HG03025 (cell line): Measurements from ENCODE around the gene NPM1.
"Not testable (repeated sequence)": the region's sequence is repeated elsewhere in the genome, so short reads cannot be mapped to it uniquely, and the experiment has no call there.

Experiments
- ATAC-seq: cut with Tn5 transposase; IDR thresholded peaks from one replicate; pipeline ENCODE4 v1.9.1; 2021; ENCODE audit warnings: mild to moderate bottlenecking, moderate library complexity; ENCODE audit not compliant: unreplicated experiment, low FRiP score

The NPM1 gene, protein sequence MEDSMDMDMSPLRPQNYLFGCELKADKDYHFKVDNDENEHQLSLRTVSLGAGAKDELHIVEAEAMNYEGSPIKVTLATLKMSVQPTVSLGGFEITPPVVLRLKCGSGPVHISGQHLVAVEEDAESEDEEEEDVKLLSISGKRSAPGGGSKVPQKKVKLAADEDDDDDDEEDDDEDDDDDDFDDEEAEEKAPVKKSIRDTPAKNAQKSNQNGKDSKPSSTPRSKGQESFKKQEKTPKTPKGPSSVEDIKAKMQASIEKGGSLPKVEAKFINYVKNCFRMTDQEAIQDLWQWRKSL

DNA sequence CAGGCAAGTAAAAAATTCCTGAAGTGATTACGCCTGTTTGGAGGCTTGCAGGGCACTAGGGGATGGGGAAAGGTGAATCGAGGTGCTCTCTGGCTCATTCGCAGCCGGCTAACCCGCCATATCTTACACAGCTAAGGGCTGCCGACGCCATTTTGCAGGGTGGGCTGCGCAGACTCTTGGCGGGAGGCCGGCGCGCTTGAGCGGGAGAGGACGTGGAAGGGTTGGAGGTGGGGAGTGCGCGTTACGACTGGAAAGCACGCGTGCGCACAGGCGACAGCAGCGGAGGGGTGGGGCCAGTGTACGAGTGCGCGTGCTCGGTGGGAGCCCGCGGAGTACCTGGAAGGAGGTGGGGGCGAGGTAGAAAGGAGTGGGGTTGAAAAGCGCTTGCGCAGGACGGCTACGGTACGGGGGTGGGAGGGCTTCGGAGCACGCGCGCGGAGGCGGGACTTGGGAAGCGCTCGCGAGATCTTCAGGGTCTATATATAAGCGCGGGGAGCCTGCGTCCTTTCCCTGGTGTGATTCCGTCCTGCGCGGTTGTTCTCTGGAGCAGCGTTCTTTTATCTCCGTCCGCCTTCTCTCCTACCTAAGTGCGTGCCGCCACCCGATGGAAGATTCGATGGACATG lies at the start of gene NPM1:
TSS of gene NPM1 (plus strand) at position 505 of the 625 bp plus-strand sequence. CDS start at position 605, 100 bp downstream.
- ATAC-seq, result peak; percentile 73

DNA sequence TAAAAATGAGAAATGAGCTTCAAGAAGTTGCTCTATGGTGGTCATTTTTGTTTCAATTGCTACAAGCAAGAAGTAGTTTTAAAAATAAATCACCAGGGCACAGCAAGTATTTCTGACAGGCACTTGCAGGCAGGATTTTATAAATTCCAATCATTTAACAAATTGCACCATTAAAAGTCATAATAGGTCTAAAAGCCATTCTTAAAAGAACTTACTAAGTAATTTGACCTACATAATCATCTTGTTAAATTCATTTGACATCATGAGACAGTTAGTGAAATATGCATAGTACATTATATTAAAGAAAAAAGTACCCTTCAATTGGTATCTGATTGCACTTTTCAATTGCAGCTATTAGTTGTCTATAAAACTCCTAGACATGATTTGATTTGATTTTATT lies 47.6 kb upstream of the NPM1 start:
- no peak for ATAC-seq

DNA sequence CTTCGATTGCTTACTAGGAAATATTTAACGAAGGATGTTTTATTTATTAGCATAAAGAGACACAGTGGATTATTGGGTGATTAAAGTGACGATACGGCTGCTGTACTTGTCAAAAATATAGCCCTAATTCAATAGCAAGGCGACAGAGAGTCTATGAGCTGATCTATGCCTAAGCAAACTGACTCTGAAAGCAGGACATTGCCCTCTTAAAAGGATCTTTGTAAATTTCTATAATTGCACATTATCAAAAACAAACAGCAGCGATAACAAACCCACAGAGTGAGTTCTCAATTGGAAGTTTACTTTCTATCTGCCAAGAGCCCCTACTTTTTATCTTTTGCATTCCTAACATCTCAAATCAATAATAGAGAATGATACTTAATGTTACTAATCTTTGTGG lies 47.2 kb upstream of the NPM1 start:
- ATAC-seq, result no peak

DNA sequence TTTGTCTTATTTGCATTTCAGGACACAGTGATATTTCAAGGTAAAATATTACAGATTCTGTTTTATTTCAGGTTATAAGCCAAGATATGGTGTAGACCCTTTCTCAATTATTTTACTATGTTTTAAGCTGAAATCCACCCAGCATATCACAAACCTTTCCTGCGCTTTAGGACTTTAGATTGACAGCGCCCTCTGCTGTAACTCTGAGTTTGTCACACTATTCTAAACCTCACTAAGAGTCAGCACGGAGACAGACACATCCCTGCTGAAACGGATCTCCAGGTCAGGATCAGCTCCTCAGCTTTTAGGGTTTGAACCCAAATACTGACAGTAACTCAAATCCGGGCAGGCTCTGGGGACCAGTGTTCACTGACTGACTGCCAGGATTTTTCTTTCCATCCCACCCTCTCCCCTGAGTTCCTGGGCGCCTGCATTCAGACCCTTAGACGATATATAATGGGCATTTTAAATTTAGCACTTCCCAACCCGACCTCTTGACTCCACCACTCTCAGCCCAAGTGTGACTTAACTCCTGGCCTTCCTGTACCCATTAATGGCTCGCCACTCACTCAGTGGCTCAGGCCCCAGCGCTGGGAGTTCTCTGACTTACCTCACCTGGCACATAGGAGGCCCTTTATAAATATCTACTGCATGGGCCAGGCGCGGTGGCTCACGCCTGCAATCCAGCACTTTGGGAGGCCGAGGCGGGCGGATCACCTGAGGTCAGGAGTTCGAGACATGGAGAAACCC lies 45.1 kb upstream of the NPM1 start:
- ATAC-seq, result no peak

DNA sequence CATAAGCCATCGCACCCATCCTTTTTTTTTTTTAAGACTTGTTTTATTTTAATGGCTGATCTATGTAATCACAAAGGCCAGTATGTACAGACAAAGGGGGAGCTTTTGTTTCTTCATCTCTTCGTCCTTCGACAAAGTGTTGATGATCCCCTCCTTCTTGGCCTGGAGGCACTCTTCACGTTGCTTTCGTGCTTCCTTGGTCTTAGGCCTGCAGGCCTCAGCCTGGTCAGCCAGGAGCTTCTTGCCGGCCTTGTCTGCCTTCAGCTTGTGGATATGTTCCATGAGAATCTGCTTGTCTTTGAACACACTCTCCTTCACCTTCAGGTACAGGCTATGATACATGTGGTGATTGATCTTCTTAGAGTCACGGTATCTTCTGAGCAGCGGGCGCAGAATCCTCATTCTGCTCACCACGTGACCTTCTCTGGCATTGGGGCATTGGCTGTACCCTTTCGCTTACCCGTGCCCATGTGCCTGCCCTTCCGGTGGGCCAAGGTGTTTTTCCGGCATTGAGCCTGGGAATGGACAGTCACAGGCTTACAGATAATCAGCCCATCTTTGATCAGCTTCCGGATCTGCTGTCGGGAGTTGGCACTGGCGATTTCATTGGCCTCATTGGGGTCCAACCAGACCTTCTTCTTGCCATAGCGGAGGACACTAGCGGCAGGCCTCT lies 42.6 kb upstream of the NPM1 start:
- ATAC-seq, result no peak

DNA sequence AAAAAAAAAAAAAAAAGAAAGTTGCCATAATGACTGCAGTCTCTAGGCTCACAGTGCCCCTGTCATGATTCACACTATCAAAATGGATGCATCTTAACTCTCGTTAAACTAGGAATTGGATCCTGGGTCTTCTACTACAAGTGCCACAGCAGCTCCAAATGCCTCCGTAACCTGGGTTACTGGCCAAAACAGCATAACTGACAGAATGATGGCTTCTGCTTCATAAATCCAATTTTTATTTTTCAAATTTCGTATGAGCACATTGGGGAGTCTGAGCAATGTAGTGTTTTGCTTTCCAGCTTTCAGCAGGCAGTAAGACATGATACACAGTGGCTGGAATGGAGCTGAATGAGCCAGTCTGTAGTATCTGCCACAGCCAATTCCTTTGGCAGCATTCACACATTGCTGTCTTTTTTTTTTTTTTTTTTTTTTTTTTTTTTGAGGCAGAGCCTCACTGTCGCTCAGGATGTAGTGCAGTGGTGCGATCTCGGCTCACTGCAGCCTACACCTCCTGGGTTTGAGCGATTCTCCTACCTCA lies 36.0 kb upstream of the NPM1 start:
- ATAC-seq, result no peak

DNA sequence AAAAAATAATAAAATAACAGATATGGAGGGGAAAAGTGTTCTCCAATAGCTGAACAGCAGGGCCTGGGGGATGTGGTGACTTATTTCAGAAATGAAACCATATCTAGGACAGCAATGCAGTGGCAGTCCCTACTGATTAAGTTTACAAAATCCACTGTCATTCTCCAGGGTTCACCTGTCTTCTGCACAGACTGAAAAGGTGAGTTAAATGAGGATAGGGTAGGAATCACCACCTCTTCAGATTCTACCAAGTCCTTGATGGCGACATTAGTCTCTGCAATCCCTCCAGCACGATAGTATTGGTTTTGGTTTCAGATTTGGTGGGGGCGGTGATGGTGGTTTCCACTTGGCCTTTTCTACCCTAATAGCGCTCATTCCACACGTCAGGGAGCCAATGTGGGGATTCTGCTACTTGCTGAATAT lies 32.3 kb upstream of the NPM1 start:
- ATAC-seq, result peak; percentile 90

DNA sequence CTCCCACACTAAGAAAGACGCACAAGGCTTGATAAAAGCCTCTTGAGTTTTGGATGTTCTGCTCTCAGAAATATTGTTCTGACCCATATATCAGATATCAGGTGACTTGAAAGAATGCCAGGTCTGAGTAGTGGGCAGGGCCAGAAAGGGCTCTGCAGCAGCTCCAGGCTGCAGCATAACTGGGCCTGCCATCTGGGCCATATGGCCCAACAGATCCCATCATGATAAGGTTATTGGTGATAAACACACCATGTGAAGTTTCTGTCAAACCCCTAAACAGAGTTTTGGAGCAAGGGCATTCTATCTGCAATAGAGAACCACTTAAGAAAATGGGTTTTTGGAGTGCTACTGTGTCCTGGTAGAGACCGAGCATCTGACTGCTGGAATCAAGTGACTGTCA lies 29.8 kb upstream of the NPM1 start:
- no peak for ATAC-seq

DNA sequence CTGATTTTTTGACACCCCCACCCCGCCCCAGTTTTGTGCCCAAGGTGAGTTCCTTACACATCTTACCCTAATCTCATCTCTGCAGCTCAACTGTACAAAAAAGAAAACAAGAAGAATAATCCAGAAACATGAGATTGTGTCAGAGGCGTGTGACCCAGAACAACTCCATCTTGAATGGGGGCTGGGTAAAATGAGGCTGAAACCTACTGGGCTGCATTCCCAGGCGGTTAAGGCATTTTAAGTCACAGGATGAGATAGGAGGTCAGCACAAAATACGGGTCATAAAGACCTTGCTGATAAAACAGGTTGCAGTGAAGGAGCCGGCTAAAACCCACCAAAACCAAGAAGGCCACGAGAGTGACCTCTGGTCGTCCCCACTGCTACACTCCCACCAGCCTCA lies 26.5 kb upstream of the NPM1 start:
- not testable (repeated sequence) for ATAC-seq

DNA sequence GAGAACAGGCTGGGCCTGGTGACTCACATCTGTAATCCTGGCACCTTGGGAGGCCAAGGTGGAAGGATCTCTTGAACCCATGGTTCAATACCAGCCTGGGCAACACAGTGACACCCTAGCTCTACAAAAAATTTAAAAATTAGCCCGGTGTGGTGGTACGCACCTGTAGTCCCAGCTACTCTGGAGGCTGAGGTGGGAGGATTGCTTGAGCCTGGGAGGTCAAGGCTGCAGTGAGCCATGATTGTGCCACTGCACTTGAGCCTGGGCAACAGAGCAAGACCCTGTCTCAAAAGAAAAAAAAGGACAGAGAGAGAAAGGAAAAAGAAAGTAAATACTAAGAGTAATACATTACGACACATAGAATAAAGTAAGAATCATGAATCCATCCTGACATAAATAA lies 24.4 kb upstream of the NPM1 start:
- ATAC-seq, result not testable (repeated sequence)

DNA sequence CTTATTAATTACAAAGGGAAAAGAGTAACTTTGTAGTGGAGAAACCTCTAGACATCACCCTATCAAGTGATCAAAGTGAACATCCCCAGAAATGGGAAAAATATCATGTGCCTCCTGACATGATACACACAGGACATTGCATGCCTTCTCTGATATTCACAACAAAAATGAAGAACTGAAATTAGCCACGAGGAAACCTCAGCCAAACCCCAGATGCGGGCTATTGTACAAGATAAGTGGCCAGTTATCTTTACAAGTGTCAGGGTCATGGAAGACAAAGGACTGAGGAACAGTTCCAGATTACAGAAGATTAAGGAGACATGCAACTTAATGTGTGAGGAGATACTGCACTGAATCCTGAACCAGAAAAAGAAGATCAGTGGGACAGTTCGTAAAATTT lies 23.8 kb upstream of the NPM1 start:
- peak; percentile 81 for ATAC-seq

DNA sequence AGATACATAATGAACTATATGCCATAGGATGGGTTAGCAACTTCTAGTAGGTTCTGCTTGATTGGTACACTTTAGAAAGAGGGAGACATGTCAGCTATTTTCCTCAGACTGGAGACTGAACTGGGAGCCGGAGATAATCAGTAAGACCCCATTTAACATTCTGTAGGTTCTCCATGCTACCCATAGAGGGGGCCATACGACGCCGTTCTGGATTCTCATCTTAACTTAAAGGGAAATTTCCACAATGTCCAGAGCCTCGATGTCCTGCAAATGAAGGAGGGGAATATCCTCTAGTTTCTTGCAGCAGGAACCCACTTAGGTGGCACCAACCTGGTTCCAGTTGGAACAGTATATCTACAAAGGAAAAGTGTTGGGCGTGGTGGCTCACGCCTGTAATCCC lies 22.3 kb upstream of the NPM1 start:
- no peak for ATAC-seq

DNA sequence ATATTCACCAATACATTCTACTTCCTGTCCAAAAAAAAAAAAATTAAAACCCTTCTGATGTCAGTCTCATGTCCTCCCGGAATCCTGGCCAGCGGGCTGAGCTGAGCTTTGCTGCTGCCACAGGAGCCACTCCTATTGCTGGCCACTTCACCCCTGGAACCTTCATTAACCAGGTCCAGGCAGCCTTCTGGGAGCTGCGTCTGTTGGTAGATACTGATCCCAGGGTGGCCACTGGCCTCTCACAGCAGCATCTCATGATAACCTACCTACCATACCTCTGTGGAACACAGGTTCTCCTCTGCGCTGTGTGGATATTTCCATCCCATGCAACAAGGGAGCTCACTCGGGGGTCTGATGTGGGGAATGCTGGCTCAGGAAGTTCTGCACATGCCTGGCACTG lies 21.0 kb upstream of the NPM1 start:
- ATAC-seq, result no peak

DNA sequence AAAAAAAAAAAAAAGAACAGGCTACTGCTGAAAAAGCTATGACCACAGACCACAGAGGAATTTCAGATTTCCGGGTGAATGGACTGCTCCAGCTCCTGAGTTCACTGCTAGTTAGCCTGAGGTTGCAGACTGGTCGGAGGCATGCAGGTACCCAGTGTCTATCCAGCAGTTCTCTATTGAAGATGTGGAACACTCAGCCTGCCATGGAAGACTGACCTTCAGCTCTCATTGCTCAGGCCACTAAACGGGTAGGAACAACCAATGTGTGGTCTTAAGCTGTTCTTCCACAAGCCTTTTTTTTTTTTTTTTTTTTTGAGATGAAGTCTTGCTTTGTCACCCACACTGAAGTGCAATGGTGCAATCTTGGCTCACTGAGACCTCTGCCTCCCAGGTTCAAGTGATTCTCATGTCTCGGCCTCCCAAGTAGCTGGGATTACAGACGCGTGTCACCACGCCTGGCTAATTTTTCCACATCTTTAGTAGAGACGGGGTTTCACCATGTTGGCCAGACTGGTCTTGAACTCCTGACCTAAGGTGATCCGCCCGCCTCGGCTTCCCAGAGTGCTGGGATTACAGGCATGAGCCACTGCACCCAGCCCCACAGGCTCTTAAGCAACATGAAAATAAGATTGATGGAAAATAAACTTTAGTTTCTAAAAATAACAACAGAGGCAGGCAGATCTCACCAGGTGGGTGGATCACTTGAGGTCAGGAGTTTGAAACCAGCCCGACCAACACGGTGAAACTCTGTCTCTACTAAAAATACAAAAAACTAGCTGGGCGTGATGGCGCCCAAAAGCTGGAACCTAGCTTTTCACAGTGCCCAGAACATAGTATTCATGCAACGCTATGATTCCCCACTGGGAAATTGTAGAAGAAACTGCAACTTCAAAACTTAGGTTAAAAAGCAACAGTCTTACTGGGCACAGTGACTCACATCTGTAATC lies 20.0 kb upstream of the NPM1 start:
- ATAC-seq, result no peak

DNA sequence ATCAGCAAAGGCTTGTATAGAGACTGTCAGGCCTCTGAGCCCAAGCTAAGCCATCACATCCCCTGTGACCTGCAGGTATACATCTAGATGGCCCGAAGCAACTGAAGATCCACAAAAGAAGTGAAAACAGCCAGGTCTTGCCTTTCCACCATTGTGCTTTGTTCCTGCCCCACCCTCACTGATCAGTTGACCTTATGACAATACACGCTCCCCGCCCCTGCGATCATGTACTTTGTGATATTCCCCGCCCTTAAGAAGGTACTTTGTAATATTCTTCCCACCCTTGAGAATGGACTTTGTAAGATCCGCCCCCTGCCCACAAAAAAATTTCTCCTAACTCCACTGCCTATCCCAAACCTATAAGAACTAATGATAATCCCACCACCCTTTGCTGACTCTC lies 18.6 kb upstream of the NPM1 start:
- no peak for ATAC-seq

DNA sequence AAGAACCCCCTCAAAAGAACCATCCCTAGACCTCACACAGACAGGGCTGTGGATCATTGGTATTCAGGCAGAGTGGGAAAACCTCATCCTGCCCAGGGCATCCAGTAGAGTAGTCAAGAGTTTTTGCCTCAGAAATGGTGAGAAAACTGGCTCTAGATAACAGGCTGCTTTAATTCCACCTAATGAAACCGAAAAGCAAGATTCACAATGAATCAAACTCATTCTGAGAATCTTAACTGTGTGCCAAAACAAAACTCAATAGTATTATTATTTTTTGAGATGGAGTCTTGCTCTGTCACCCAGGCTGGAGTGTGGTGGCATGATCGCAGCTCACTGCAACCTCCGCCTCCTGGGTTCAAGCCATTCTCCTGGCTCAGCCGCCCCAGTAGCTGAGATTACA lies 17.8 kb upstream of the NPM1 start:
- ATAC-seq, result no peak

DNA sequence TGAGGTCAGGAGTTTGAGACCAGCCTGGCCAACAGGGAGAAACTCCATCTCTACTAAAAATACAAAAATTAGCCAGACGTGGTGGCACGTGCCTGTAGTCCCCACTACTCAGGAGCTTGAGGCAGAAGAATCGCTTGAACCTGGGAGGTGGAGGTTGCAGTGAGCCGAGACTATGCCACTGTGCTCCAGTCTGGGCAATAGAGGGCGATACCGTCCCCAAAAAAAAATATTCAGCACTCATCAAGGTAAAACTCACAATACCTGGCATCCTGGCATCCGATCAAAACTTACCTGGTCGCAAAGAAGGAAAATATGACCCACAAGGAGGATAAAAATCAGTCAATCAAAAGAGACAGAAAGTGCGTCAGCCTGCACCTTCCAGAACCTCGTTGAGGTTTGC lies 16.8 kb upstream of the NPM1 start:
- not testable (repeated sequence) for ATAC-seq

DNA sequence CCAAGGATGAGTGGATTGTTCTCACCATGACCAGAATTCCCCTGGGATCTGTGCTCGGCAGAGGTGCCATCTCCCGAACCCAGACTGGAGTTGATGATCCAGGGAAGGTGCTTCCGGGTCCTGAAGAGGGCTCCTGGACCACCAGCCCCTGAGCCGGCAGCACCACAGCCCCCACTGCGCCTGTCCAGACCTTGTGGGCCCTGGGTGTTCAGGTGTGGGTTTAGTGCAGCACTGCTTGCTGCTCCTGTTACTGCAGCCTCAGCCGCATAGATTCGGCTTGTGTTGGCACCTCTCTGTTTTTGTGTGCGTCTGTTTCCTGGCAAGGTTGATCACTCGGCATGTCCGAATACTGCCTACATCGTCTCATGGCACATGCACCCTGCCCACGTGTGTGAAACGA lies 16.3 kb upstream of the NPM1 start:
- no peak for ATAC-seq

DNA sequence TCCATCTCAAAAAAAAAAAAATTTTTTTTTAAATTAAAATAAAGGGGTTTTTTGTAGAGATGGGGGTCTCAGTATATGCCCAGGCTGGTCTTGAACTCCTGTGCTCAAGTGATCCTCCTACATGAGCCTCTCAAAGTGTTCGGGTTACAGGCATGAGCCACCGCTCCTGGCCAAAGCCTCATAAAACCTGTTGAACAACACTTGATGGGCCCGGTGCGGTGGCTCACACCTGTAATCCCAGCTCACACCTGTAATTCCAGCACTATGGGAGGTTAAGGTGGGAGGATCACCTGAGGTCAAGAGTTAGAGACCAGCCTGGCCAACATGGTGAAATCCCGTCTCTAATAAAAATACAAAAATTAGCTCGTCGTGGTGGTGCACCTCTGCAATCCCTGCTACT lies 7.7 kb upstream of the NPM1 start:
- no peak for ATAC-seq

DNA sequence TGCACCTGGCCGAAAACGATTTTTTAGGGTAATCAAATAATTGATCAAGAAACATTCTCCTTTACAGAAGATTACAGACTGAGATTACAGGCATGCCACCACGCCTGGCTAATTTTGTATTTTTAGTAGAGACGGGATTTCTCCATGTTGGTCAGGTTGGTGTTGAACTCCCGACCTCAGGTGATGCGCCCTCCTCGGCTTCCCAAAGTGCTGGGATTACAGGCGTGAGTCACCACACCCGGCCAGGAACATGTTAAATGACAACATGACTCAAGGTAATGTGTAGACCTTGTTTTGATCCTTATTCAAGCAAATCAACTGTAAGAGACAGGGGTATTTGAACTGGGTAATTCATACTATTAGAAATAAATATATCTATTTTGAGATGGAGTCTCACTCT lies 3.2 kb upstream of the NPM1 start:
- not testable (repeated sequence) for ATAC-seq
